Liver (tissue), 3 donors: ENCODE data around the gene SLC11A2.

Experiments used
- EGR1 ChIP-seq, 2 donors: IDR thresholded peaks; 2 replicates each; pipeline ENCODE4 v1.6.1; 2016 to 2018; ENCODE audit warnings: antibody characterized with exemption in 2 of 2, low read depth in 2 of 2
- JUND ChIP-seq, 2 donors: IDR thresholded peaks; 2 replicates each; pipeline ENCODE4 v1.6.1; 2016; ENCODE audit warnings: antibody characterized with exemption in 2 of 2
- RAD21 ChIP-seq, 2 donors: IDR thresholded peaks; 2 replicates each; pipeline ENCODE4 v1.6.1; 2016; ENCODE audit warnings: antibody characterized with exemption in 2 of 2, mild to moderate bottlenecking in 2 of 2
- TAF1 ChIP-seq: conservative IDR thresholded peaks from 2 replicates; pipeline ENCODE4 v1.6.1; 2016; ENCODE audit warnings: antibody characterized with exemption, mild to moderate bottlenecking
- ZBTB33 ChIP-seq: IDR thresholded peaks from 2 replicates; pipeline ENCODE4 v1.6.1; 2016; ENCODE audit warnings: antibody characterized with exemption
- TF ChIP-seq, protein P1 (sequence below): fragments of 150-350 bp; IDR thresholded peaks from 2 replicates; pipeline ENCODE4 v1.5.1; 2017; ENCODE audit warnings: improper control_type of control experiment, low read depth, low read length; ENCODE audit not compliant: missing input control
- donor health status: healthy.
- donor health status: healthy.

GRCh38 chr12:50960130-50960529, 66.1 kb downstream of the SLC11A2 start:
- TF ChIP-seq, protein P1, sequence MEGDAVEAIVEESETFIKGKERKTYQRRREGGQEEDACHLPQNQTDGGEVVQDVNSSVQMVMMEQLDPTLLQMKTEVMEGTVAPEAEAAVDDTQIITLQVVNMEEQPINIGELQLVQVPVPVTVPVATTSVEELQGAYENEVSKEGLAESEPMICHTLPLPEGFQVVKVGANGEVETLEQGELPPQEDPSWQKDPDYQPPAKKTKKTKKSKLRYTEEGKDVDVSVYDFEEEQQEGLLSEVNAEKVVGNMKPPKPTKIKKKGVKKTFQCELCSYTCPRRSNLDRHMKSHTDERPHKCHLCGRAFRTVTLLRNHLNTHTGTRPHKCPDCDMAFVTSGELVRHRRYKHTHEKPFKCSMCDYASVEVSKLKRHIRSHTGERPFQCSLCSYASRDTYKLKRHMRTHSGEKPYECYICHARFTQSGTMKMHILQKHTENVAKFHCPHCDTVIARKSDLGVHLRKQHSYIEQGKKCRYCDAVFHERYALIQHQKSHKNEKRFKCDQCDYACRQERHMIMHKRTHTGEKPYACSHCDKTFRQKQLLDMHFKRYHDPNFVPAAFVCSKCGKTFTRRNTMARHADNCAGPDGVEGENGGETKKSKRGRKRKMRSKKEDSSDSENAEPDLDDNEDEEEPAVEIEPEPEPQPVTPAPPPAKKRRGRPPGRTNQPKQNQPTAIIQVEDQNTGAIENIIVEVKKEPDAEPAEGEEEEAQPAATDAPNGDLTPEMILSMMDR: no peak
- TF ChIP-seq ZBTB33 (no peak), TAF1 (no peak), JUND (IDR thresholded peaks at IDR 0.05) (no peak), EGR1 (IDR thresholded peaks at IDR 0.05; ENCODE audit: low read depth in 2 of 2) (no peak), RAD21 (IDR thresholded peaks at IDR 0.05) (no peak)
